ENCODE measurements around the gene CEMIP. TPM values are rescaled to one million over a fixed set of nuclear protein-coding genes. Genes with fewer than 3 reads are reported as not detected.

CEMIP gene
- total RNA-seq, 4 donors from 2014 or later = 0.11 to 2.0 (median 0.98) TPM

- 71 to 80% methylated on average over 8 to 10 of the region's 10 CpGs for WGBS, 2 donors
- intact Hi-C loops (cut with DNase I) = no loop called here
- no peaks in the 10 kb centered on the region for H3K36me3 ChIP-seq
- H3K27ac ChIP-seq = no peak overlapping the region
- H3K9me3 ChIP-seq = no peaks in the 10 kb centered on the region
- no peaks in the 10 kb centered on the region for H3K4me1 ChIP-seq
- H3K4me3 ChIP-seq (replicated peaks in 1 of 3) = no peak overlapping the region
- no peaks in the 10 kb centered on the region for H3K27me3 ChIP-seq
- no peak for DNase-seq
- TF ChIP-seq, protein P1, sequence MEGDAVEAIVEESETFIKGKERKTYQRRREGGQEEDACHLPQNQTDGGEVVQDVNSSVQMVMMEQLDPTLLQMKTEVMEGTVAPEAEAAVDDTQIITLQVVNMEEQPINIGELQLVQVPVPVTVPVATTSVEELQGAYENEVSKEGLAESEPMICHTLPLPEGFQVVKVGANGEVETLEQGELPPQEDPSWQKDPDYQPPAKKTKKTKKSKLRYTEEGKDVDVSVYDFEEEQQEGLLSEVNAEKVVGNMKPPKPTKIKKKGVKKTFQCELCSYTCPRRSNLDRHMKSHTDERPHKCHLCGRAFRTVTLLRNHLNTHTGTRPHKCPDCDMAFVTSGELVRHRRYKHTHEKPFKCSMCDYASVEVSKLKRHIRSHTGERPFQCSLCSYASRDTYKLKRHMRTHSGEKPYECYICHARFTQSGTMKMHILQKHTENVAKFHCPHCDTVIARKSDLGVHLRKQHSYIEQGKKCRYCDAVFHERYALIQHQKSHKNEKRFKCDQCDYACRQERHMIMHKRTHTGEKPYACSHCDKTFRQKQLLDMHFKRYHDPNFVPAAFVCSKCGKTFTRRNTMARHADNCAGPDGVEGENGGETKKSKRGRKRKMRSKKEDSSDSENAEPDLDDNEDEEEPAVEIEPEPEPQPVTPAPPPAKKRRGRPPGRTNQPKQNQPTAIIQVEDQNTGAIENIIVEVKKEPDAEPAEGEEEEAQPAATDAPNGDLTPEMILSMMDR (IDR thresholded peaks at IDR 0.05) = no peak
- no peak for TF ChIP-seq POLR2A (IDR thresholded peaks at IDR 0.05)
Measured at GRCh38 chr15:80801891-80802680, 22.9 kb downstream of the CEMIP start.

- WGBS, 2 donors = 91 to 94% methylated on average over 7 of the region's 7 CpGs
- H3K27me3 ChIP-seq = no peaks in the 10 kb centered on the region
- intact Hi-C loops (cut with DNase I) = no loop called here
- DNase-seq = no peak
- no peaks in the 10 kb centered on the region for H3K9me3 ChIP-seq
- H3K36me3 ChIP-seq = no peaks in the 10 kb centered on the region
- TF ChIP-seq, protein P1 (IDR thresholded peaks at IDR 0.05) = no peak
- TF ChIP-seq POLR2A (IDR thresholded peaks at IDR 0.05) = no peak
- H3K4me3 ChIP-seq (replicated peaks in 1 of 3) = no peak overlapping the region
- H3K4me1 ChIP-seq = no peaks in the 10 kb centered on the region
- no peak overlapping the region for H3K27ac ChIP-seq
Measured at GRCh38 chr15:80803580-80804525, 24.7 kb downstream of the CEMIP start.

DNA sequence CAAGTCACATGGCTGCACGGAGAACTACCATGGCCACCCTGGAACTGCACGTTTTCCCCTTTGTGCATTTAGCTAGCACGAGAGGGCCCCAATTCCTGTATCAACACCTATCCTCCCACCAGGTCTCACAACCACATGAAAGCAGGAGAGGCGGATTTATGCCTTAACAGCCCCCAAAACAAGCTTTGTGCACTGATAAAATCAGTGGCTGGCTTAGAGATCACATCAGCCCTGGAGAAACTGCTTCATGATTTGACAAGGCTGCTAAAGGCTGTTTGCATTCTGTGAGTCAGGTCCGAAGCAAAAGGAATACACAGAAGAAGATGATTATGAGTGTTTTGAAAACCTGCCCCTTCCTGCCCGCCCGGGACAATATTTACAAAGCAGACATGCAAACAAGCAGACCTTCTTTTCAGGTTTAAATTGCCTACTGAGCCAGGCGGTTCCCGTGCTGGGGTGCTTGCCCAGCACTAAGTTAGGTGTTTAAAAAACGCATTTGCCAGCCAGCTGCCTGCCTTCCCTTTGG is 25.9 kb downstream of the CEMIP start:
- intact Hi-C loops (cut with DNase I) = no loop called here

DNA sequence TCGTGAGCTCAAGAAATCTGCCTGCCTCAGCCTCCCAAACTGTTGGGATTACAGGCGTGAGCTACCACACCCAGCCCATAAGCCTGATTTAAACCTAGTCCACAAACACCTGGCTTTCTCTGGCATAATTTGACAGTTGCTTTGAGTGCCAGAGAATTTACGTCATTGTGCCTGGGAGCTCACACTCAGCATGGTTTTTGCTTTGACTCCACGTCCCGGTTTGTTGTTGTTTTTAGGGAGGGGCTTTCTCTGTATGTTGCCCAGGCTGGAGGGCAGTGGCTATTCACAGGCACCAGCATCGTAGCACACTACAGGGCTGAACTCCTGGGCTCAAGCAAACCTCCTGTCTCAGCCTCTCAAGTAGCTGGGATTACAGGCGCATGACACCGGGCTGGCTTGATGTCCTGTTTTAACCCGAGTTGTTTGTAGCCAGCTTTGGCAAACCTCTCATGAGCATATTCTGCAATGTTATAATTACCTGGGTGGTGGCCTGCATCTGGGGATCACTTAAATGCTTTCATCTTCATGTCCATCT is 32.7 kb downstream of the CEMIP start:
- no peak overlapping the region for H3K4me3 ChIP-seq (replicated peaks in 1 of 3)
- TF ChIP-seq, protein P1 (IDR thresholded peaks at IDR 0.05) = no peak
- TF ChIP-seq POLR2A (IDR thresholded peaks at IDR 0.05) = no peak
- DNase-seq = no peak
- H3K27me3 ChIP-seq = no peaks in the 10 kb centered on the region
- intact Hi-C loops (cut with DNase I) = no loop called here
- no peaks in the 10 kb centered on the region for H3K9me3 ChIP-seq
- no peaks in the 10 kb centered on the region for H3K36me3 ChIP-seq
- H3K4me1 ChIP-seq = no peaks in the 10 kb centered on the region
- 69 to 73% methylated on average over 9 of the region's 9 CpGs for WGBS, 2 donors
- no peak overlapping the region for H3K27ac ChIP-seq

More for the DNA sequence above, 25.9 kb downstream of the CEMIP start:
- TF ChIP-seq POLR2A (IDR thresholded peaks at IDR 0.05) = no peak
- Histone ChIP-seq H3K4me3 (replicated peaks in 1 of 3) (no peak overlapping the region), H3K27ac (no peak overlapping the region), H3K27me3 (no peaks in the 10 kb centered on the region), H3K4me1 (no peaks in the 10 kb centered on the region), H3K36me3 (no peaks in the 10 kb centered on the region), H3K9me3 (no peaks in the 10 kb centered on the region)
- DNase-seq = no peak
- WGBS, 2 donors = 47 to 51% methylated on average over 10 of the region's 10 CpGs

- Histone ChIP-seq H3K4me1 (no peaks in the 10 kb centered on the region), H3K36me3 (no peaks in the 10 kb centered on the region), H3K4me3 (replicated peaks in 1 of 3) (no peak overlapping the region), H3K9me3 (no peaks in the 10 kb centered on the region), H3K27ac (no peak overlapping the region), H3K27me3 (no peaks in the 10 kb centered on the region)
- no peak for DNase-seq
- intact Hi-C loops (cut with DNase I) = no loop called here
- TF ChIP-seq POLR2A (IDR thresholded peaks at IDR 0.05) = no peak
- TF ChIP-seq, protein P1 (IDR thresholded peaks at IDR 0.05) = no peak
- WGBS, 2 donors = 93 to 94% methylated on average over 4 of the region's 4 CpGs
Measured at GRCh38 chr15:80815106-80815505, 35.9 kb downstream of the CEMIP start.
